Endothelial cell of umbilical vein (primary cell): ENCODE results near the gene HOXA4.

Experiments used
- POLR2AphosphoS5 ChIP-seq: IDR thresholded peaks from 2 replicates; pipeline ENCODE4 v1.6.1; 2012; ENCODE audit warnings: low read depth, mild to moderate bottlenecking, control low read depth, low read length, moderate library complexity; ENCODE audit not compliant: insufficient read depth
- TF ChIP-seq, protein P1 (sequence below), 2 donors: IDR thresholded peaks; 1 replicate in 1 of 2; 2 replicates in 1 of 2; pipeline ENCODE4 v1.5.1; 2011; ENCODE audit warnings: low read length in 2 of 2, mild to moderate bottlenecking in 2 of 2, moderate library complexity in 2 of 2, control low read depth in 1 of 2, inconsistent platforms in 1 of 2, low read depth in 1 of 2; ENCODE audit not compliant: insufficient read depth in 1 of 2; ENCODE audit errors: extremely low read depth in 1 of 2

DNA sequence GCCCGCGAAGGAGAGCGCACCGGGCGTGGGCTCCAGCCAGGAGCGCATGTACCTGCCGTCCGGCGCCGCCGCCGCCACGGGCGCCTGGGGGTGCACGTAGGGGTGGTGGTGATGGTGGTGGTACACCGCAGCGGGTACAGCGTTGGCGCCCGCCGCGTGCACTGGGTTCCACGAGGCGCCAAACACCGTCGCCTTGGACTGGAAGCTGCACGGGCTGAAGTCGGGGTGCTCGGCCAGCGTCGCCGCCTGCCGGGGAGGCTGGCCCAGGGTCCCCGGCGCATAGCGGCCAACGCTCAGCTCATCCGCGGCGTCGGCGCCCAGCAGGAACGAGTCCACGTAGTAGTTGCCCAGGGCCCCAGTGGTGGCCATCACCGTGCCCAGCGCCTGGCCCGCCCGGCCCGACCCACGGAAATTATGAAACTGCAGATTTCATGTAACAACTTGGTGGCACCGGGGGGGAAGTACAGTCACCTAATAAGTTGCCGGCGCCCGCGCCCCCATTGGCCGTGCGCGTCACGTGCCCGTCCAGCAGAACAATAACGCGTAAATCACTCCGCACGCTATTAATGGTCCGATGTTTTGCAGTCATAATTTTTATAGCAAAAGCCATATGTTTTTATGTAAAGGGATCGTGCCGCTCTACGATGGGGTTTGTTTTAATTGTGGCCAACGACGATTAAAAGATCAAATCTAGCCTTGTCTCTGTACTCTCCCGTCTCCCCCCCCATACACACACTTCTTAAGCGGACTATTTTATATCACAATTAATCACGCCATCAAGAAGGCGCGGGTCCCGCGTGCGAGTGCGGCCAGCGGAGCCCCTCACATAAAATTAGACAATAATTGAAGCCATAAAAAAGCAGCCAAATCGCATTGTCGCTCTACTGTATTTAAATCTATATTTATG, 34.8 kb upstream of the HOXA4 start, which contains the start of gene HOXA9:
- TF ChIP-seq, protein P1, sequence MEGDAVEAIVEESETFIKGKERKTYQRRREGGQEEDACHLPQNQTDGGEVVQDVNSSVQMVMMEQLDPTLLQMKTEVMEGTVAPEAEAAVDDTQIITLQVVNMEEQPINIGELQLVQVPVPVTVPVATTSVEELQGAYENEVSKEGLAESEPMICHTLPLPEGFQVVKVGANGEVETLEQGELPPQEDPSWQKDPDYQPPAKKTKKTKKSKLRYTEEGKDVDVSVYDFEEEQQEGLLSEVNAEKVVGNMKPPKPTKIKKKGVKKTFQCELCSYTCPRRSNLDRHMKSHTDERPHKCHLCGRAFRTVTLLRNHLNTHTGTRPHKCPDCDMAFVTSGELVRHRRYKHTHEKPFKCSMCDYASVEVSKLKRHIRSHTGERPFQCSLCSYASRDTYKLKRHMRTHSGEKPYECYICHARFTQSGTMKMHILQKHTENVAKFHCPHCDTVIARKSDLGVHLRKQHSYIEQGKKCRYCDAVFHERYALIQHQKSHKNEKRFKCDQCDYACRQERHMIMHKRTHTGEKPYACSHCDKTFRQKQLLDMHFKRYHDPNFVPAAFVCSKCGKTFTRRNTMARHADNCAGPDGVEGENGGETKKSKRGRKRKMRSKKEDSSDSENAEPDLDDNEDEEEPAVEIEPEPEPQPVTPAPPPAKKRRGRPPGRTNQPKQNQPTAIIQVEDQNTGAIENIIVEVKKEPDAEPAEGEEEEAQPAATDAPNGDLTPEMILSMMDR (IDR thresholded peaks at IDR 0.05; ENCODE audit: extremely low read depth in 1 of 2, insufficient read depth in 1 of 2, low read depth in 1 of 2, low read length in 2 of 2): no peak
- peak; percentile 94 for TF ChIP-seq POLR2AphosphoS5
